GM21576 (cell line): ENCODE measurements around the gene TBX10.

ENCODE experiments used
- ATAC-seq: cut with Tn5 transposase; IDR thresholded peaks from one replicate; pipeline ENCODE4 v1.9.1; 2021; ENCODE audit warnings: mild to moderate bottlenecking, moderate library complexity; ENCODE audit not compliant: unreplicated experiment

The TBX10 gene

GRCh38 chr11:67617243-67617953 lies 22.2 kb downstream of the TBX10 start:
- no peak for ATAC-seq

GRCh38 chr11:67616431-67617242 lies 22.9 kb downstream of the TBX10 start:
- no peak for ATAC-seq

DNA sequence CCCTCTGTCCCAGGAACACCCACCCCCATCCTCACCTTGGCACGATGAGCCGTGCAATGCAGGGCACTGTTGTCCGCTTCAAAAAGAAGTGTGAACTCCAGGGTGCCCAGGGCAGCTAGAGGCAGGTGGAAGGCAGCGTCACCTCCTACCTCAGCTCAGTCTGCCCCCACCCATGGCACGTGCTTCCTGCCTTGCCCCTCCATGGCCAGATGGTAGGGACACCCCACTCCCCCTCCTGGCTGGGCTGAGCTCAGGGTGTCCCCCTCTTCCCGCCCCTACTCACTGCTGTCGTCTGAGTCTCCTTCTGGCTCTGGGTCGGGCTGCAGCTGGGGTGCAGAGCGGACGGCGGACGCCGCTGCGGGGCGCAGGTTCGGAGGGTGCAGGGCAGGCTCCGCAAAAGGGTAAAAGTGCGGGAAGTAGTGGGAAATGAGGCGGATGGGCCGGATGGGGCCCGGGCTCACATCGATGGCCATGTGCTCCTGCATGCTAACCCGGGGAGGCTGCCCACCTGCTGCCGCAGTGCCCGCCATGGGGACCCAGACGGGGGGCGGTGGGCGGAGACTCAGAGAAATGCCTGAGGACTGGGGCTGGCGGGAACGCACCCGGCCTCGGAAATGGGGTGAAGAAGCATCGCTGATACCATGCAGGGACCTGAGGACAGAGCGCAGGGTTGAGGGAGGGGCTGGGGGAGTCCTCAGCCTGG lies 23.7 kb downstream of the TBX10 start:
- no peak for ATAC-seq

- ATAC-seq, result no peak
These were observed 24.5 kb downstream of the TBX10 start for GRCh38 chr11:67614730-67615714.

- peak; percentile 78 for ATAC-seq
These were observed 25.4 kb downstream of the TBX10 start for GRCh38 chr11:67613960-67614715.

DNA sequence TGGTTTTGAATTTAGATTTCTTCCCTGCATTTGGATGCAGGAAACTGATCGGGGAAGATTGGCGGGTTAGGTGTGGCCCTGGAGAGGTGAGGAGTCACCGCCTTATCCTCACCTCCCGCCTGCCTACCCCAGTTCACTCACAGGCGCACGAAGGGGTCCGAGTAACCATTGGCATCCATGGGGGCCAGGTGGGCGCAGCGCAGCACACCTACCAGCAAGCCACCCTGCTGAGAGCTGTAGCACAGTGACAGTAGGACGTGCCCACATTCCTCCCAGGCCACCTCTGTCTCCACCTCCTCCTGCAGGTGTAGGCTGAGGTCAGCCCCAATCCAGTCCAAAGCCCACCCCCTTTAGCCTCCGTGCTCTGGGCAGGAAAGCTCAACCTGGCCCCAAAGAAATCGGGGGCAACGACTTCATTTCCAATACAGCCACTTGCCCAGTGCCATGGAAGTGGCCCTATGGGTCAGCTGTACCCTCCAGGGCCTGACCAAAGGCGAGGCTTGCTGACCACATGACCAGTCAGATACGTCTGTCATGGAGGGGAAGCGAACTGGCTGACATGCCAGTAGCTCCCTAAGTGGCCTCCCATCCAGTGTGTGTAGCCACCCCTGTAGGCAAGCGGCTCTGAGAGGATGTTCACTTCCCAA lies 26.1 kb downstream of the TBX10 start:
- ATAC-seq, result no peak

DNA sequence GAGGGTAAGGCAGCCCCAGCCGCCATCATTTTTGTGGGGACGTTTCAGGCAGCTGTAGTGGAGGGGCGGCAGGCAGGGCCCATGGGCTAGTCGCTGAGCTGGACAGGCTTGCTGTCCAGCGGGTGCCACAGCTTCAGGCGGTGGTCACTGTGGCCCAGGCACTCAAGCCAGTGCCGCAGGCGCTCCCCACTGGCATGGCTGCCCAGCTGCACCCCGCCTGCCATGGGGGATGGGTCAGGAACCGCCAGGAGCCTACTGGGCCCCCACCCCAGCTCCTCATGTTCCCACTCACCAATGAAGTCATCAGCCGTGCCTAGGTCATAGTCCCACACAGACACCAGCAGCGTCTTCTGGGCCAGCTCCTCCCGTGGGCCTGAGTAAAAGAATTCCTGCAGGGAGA lies 26.8 kb downstream of the TBX10 start:
- no peak for ATAC-seq

DNA sequence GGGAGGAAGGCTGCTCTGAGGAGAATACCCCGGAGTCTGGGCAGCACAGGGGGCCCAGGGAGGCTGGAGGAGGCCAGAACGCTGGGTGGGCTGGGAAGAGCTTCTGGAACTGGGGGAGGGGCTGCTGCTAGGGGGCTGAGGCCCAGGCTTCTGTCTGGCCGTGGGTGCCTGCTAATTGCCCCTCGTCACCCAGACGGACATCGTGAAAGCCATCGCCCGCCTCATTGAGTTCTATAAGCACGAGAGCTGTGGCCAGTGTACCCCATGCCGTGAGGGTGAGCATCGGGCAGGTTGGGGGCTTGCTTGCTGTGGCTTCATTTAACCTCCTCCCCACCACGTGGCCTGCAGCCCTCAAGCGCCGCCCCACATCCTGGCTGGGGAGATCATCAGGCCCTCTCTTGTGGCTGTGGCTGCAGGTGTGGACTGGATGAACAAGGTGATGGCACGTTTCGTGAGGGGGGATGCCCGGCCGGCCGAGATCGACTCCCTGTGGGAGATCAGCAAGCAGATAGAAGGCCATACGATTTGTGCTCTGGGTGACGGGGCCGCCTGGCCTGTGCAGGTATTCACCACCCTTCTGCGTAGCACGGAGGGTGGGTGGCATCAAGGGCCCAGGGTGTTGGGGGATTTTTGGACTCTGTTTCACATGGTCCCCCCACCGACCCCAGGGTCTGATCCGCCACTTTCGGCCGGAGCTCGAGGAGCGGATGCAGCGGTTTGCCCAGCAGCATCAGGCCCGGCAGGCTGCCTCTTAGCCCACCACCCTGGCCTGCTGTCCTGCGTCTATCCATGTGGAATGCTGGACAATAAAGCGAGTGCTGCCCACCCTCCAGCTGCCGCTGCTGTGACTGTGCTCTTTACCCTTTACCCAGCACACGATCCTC lies 27.6 kb downstream of the TBX10 start:
- no peak for ATAC-seq

DNA sequence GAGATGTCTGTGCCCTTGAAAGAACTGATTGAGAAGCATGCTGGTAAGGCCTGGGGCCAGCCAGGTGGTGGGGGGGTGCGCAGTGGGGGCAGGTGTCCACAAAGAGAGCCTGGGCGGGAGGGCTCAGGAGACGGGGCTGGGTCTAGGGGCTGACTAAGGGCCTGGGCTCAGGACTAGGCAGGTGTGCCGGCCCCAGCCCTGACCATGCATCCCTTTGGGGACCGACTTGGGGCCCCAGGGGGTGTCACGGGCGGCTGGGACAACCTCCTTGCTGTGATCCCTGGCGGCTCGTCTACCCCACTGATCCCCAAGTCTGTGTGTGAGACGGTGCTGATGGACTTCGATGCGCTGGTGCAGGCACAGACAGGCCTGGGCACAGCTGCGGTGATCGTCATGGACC lies 28.4 kb downstream of the TBX10 start:
- ATAC-seq, result no peak

GRCh38 chr11:67610302-67610868 lies 29.2 kb downstream of the TBX10 start:
- no peak for ATAC-seq

DNA sequence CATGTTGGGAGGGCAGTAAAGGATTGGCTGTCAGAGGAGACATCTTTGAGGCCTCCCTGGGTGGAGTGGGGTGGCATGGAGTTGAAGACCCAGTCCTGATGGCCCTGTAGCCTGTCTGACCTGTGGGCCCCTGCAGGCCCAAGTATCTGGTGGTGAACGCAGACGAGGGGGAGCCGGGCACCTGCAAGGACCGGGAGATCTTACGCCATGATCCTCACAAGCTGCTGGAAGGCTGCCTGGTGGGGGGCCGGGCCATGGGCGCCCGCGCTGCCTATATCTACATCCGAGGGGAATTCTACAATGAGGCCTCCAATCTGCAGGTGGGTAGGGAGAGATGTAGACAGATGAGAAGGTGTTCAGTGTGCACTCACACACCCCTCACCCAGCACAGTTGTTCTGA lies 30.2 kb downstream of the TBX10 start:
- ATAC-seq, result no peak

GRCh38 chr11:67608486-67608885 lies 31.1 kb downstream of the TBX10 start:
- ATAC-seq, result no peak

GRCh38 chr11:67607507-67607906 lies 32.1 kb downstream of the TBX10 start:
- no peak for ATAC-seq

DNA sequence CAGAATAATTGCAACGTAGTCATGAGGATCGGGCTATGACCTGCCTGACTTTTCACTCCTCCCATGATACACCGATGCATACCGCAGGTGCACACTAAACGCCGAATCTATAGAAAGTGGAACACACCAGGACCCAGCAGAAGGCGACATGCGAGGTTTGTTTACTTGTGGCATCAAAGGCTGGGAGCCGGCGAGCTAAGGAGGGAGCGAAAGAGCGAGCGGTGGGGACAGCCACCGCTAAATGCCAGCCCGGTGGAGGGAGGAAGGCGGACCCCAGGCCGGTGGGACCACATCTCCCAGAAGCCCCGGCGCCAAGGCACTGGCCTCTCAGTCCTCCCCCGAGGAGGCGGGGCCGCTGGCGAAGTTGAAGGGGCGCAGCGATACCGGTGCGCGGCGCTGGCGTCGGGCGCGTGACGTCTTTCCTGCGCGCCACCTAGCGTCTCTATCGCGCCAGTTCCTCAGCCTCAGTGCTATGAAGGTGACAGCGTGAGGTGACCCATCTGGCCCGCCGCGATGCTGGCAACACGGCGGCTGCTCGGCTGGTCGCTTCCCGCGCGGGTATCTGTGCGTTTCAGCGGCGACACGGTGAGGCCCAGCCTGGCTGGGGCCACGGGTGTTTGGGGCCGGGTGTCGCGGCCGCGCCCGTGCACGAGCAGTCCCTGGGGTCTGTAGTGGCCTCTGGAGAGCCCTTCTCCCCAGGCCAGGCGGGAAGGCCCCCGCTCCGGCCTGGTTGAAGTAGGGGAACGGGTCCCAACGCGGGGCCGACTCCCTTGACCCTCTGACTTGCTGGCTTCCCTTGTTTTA lies 32.9 kb downstream of the TBX10 start, which contains the start of gene NDUFV1:
Gene NDUFV1, plus strand, starts transcription at position 445 of the 804 bp plus-strand sequence. Its CDS starts 69 bp downstream, at position 514.
- ATAC-seq, result peak; percentile 89

- no peak for ATAC-seq
These were observed 33.5 kb downstream of the TBX10 start for GRCh38 chr11:67606093-67606491.

GRCh38 chr11:67605231-67606011 lies 34.1 kb downstream of the TBX10 start:
- no peak for ATAC-seq
